Left colon (tissue), 2 donors: Measurements from ENCODE around the gene SCYGR5. TPM values are rescaled to one million over a fixed set of nuclear protein-coding genes. Genes with fewer than 3 reads are reported as not detected.
A peak's percentile ranks its signal among the peaks of the same experiment; 100 is the strongest.
"Not testable (repeated sequence)": the region's sequence is repeated elsewhere in the genome, so short reads cannot be mapped to it uniquely, and the experiment has no call there.

ENCODE experiments used
- ATAC-seq: fragments of 200-7000 bp; cut with Tn5 transposase; one replicate; pipeline ENCODE4 v1.9.1; 2020; ENCODE audit warnings: mild to moderate bottlenecking, moderate library complexity
- DNase-seq, 2 donors: peaks; one replicate each; pipeline ENCODE4 v3.0.0-alpha.2; 2020
- intact Hi-C, 2 donors: fragments of 100-400 bp; cut with DNase I in 1 of 2; cut with micrococcal nuclease in 1 of 2; formaldehyde crosslinking; loops; one replicate each; pipeline versions ENCODE4 v1.11.2 to v1.14.0; 2022; cut with DNase I, micrococcal nuclease
- total RNA-seq, 2 donors: library from RNA; stranded (reverse); fragmentation: NEBNext Ultra II Directional; extraction: Animal tissue kit (Norgen Biotek cat#: 25700); gene quantifications; one replicate each; pipeline ENCODE4 v1.2.1, GENCODE V29; 2021
- donor health status: DM: no; HTN: no; CAD: no.
- donor health status: DM: yes; HTN: yes; CAD: no.

SCYGR5 gene
- total RNA-seq, 2 donors from 2014 or later, result not detected

DNA sequence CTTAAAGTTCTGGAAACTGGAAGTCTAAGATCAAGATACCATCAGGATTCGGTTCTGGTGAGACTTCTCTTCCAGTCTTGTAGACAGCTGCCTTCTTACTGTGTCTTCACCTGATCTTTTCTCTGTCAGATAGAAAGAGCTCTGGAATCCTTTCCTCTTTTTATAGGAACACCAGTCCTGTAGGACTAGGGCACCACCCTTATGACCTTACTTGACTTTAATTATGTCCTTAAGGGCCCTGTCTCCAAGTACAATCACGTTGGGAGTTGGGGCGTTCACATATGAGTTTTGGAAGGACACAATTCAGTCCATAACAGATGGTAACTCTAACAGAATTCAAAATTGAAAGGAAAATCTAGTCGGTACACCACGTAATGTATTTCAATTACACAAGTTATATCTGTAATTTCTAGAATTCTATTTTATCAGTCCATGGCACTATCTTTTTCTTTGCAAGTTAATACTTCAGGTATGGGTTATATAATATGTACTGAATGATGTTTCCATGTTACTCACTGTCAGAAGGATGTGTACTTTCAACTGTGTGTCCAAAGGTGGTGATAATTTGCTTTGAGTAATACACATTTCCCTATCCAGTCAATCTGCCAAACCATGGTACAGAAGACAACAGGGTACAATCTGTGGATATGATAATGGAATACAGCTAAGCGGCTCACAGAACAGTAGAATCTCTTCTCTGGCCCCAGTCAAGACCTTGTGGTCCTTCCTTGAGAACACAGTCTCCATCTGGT, 1.2 kb upstream of the SCYGR5 start:
- no peak for DNase-seq
- intact Hi-C loops, result no loop called here
- peak; percentile 81 for ATAC-seq

DNA sequence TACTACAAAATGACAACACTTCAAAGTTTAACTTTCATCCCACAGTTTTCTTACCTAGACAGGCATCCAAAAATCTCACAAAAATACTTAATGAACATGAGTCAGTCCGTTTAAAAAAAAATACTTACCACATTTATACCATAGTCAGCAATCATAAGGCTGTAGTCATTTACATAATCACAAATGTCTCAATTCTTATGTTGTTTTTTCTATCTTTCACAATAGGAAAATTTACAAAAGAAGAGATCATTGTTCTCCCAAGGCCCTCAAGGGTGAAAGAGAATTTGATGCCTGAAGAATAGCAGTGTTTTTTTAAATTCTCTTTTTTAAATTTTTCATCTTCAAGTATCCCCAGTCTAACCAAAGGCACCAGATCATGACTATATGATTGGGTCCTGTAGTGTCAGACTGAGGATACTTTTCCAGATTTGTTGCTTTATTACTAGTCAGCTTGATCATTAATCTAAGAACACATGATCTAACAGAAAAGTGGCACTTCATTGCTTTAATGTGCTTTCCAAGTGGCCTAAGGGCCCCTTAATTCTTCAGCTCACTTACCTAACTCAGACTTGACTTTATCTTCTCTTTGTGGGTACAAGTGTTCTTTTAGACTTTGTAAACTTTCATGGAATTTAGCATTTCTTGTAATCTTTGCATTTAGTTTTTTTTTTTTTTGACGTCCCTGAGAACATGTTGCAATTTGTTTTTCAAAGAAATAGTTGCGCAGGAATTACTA, 4.7 kb downstream of the SCYGR5 start:
- no peak for ATAC-seq
- intact Hi-C loops, result no loop called here
- DNase-seq, result no peak

DNA sequence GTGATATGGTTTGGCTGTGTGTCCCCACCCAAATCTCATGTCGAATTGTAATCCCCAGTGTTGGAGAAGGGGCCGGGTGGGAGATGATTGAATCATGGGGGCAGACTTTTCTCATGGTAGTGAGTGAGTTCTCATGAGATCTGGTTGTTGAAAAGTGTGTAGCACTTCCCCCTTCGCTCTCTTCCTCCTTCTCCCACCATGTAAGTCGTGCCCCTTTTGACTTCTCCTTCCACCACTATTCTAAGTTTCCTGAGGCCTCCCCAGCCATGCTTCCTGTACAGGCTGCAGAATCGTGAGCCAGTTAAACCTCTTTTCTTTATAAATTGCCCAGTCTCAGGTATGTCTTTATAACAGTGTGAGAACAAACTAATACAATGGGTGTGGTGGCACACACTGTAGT, 7.0 kb downstream of the SCYGR5 start:
- ATAC-seq, DNase-seq, intact Hi-C loops: not testable (repeated sequence)

DNA sequence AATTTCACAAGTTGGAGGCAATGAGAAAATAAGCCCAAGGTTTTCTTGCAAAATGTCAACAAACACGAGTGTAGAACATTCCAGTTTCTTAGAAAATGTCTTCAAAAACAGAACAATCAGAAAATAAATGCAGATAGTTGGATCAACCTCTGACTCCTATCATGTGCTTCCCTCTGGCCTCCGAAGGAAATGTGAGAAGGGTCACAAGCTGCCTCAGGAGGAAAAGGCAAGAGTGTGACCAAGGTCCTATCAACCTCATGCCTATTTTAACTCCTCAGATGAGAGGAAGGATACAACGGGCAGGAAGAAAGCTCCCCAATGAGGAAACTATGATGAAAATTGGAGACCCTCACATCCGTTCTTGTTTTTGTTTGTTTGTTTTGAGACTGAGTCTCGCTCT, 7.9 kb downstream of the SCYGR5 start:
- intact Hi-C loops, result no loop called here
- DNase-seq (no peak), ATAC-seq (no peak)

DNA sequence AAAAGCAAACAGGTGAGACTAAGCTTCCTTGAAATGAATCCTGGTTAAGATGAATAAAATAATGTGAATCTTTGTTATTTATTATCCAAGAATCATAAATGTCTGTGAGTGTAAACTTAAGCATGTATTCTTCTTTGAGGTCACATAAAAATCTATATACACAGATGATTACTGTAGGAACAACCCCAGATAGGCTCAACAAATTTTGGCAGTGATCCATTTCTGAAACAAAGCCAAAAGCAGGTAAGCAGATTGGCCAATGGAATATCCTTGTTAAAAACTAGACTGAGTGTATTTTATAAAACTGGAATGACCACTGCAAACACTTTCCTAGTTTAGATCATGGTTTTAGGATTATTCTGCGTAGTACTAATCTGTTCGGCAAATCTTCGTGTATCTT, 11.3 kb downstream of the SCYGR5 start:
- no peak for DNase-seq
- ATAC-seq, result peak; percentile 82
- intact Hi-C loops, result no loop called here

DNA sequence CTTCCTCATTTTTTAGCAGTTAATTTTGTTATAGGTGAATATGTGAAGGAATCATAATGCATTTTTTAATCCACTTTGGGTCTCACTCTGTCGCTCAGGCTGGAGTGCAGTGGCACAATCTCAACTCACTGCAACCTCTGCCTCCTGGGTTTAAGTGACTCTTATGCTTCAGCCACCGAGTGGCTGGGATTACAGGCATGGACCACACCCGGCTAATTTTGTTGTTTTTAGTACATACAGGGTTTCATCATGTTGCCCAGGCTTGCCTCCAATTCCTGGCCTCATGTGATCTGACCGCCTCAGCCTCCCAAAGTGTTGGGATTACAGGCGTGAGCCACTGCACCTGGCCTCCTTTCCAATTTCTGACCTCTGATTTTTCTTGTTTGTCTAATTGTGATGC, 17.7 kb downstream of the SCYGR5 start:
- no peak for ATAC-seq
- intact Hi-C loops, result no loop called here
- no peak for DNase-seq

DNA sequence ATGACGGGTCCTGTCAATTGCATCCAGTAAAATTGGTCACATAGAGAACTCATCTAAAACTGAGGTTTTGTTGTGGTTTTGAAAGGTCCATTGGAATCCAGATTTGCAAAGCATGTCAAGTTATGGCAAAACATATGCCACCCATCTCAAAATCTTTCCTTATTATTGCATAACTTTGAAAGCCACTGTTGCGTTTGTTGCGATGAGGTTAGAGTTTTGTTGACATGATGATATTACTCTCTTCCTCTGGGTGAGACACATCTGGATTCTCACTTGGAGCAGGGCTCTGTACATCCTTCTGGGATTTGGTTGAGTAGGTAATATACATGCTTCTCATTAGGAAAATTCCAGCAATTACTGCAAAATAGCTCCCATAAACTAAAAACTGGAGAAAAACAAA, 20.6 kb downstream of the SCYGR5 start:
- ATAC-seq (no peak), DNase-seq (no peak)
- intact Hi-C loops, result no loop called here

DNA sequence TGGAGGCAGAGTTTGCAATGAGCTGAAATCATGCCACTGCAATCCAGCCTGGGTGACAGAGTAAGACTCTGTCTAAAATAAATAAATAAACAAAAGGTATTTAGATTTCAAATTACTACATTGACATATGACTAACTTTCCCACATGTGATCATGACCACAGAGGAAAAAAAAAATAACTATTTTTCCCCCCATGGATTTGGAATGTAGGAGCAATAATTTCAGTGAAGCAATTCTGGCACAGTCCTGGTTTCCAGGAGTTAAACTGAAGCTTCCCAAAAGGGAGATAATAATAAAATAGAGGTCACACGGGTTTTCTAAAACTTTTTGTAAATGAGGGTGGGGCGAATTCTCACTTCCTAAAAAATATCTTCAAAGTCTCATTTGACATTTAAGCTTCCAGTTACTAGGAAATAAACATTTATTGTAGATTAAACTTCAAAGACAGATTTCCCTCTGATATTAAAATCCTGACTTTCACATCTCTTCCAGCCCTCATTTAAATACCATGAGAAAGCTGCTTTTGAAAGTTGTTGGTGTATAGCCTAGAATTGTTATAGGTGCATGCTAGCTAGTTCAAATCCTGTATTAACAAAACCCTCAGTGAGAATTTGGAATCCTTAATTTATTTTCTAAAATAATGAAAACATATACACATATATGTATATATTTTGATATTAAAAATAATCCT, 30.5 kb downstream of the SCYGR5 start:
- DNase-seq, result no peak
- intact Hi-C loops, result no loop called here
- ATAC-seq, result no peak

DNA sequence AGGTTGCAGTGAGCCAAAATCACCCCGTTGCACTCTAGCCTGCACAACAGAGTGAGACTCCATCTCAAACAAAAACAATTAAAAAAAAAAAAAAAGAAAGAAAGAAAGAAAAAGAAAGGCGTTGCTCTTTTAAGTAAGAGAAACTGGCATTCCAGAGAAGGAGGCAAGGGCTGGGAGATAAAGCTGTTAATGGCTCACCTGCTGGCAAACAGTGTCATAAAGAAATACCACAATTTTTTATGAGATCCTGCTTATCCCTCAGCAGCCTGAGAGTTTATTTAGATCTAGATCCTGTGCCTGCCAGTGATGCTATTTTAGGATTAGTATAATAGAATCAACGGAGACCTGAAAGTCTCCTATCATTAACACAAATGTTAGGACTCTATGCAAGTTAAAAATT, 35.0 kb downstream of the SCYGR5 start:
- peak; percentile 92 for ATAC-seq
- DNase-seq, result no peak
- intact Hi-C loops, result no loop called here

DNA sequence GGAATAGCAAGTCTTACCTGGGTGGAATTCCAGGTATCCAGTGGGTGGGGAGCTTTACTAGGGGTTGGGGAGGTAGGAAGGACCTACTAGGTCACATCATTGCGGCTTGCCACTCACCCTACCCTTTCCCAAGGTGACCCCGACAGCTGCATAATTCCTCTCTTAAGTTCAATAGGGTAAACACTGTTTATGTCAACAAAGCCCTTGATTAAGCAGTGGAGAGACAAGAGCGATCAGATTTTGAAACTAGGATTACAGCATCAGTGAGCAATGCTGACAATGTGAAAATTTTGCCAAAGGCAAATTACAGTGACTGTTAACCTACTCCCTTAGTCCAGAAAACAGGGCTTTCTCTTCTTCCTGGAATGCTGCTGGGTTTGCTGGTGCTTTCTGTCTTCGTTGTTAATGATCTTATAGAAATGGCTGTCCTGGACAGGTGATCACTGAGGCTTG, 36.7 kb downstream of the SCYGR5 start:
- DNase-seq (no peak), ATAC-seq (no peak)
- intact Hi-C loops, result no loop called here

DNA sequence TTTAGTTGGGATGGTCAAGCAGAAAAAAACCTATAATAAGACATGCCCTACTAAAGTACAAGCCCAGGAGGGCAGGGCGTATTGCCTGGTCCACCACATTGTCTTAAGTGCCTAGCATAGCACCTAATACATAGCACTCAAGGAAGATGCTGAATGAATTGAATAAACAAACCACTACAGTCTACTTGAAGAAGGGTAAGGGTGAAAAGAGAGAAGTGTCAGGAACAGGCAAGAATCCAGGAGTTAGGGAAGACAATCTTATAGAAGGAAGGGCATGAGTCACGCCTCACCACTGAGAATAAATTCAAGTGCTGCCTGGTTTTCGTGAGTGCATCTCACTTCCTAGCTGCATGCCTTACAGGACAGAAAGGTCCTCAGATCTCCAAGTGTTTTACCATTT, 37.4 kb downstream of the SCYGR5 start:
- DNase-seq (no peak), ATAC-seq (peak; percentile 20)
- intact Hi-C loops, result no loop called here

DNA sequence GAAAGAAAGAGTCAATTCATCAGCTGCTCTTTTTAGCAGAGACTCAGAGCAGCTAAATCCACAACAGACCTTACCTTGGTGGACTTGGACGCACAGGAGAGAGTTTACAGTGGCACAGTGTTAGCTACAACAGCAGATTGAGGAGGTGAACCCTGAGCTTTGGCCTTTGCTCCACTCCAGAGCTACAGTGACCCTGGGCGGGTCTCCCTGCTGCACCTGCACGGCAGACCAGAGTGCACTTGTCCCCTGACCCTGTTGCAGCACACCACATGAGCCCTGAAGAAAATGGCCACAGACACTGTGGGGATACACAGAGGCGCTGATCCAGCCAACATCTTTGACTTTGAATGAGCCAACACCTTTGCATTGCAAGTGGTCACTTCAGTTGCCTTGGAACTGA, 40.3 kb downstream of the SCYGR5 start:
- ATAC-seq (peak; percentile 98), DNase-seq (peak; percentile 57 to 64)
- intact Hi-C loops, result no loop called here

DNA sequence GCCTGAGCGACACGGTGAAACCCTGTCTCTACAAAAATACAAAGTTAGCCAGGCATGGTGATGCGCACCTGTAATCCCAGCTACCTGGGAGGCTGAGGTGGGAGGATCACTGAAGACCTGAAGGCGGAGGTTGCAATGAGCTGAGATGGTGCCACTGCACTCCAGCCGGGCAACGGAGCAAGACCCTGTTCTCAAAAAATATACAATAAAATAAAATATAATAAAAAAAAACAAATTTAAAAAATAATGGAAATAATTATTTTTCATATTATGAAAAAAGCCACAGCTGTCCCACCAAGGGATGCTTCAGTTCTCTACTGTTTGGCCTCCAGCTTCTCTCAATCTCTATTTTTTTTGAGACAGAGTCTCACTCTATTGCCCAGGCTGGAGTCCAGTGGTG, 40.8 kb downstream of the SCYGR5 start:
- no peak for ATAC-seq
- DNase-seq, result no peak
- intact Hi-C loops, result no loop called here

DNA sequence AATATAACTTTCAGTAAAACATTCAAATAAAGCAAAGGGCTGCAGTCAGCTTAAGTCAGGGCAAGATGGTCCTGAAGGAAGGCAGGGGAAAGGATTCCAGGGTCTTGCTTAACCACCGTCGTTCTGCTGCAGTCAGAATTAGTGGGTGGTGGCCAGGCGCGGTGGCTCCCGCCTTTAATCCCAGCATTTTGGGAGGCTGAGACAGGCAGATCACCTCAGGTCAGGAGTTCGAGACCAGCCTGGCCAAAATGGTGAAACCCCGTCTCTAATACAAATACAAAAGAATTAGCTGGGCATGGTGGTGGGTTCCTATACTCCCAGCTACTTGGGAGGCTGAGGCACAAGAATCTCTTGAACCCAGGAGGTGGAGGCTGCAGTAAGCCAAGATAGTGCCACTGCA, 44.4 kb downstream of the SCYGR5 start:
- intact Hi-C loops, result no loop called here
- DNase-seq (no peak), ATAC-seq (no peak)

DNA sequence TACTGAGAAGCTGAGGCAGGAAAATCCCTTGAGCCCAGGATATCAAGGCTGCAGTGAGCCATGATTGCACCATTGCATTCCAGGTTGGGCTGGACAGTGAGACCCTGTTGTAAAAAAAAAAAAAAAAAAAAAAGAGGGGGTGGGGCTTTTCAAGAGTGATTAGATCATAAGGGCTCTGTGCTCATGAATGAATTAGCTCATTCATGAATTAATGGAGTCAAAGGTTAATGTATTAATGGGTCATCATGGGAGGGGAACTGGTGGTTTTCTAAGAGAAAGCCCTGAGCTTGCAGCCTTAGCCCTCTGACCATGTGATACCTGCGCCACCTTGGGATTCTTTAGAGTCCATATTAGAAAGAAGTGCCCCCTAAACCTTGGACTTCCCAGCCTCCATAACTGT, 46.7 kb downstream of the SCYGR5 start:
- intact Hi-C loops, result no loop called here
- ATAC-seq, result no peak
- DNase-seq, result no peak

DNA sequence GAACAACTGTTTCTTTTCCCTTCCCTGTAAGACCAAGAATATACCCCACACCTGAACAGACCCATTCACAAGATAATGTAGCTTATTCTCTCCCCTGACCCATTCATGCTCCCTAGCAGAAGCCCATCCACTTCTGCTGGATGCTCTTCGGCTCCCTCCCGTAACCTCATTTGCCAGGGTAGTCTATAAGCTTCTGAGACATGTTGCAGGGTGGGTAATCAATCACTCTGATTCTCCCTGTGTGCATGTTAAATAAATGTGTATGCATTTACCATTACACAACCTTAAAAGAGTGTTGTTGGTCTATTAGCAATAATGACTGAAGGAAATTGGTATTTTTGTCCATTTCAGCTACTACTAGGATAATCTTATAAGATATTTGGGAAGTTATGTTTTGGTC, 49.9 kb downstream of the SCYGR5 start:
- DNase-seq, result no peak
- ATAC-seq, result no peak
- intact Hi-C loops, result no loop called here
